DOHH2 (cell line): ENCODE measurements around the gene PLEKHM3.

Source experiments
- H3F3A ChIP-seq: fragments of 200-600 bp; sonication (generic), shearing (Covaris generic); 2 replicates; pipeline ENCODE4 v1.6.0; 2016; ENCODE audit warnings: antibody characterized with exemption, mild to moderate bottlenecking; ENCODE audit not compliant: control insufficient read depth, insufficient read depth
- H3K27ac ChIP-seq: fragments of 200-600 bp; sonication (generic); 2 replicates; pipeline ENCODE4 v1.5.1; 2014; ENCODE audit warnings: low read depth, mild to moderate bottlenecking, low read length, moderate library complexity
- H3K27me3 ChIP-seq: fragments of 200-600 bp; sonication (generic); 2 replicates; pipeline ENCODE4 v1.6.1; 2014; ENCODE audit warnings: mild to moderate bottlenecking, low read length, mixed read lengths; ENCODE audit not compliant: control insufficient read depth
- H3K36me3 ChIP-seq: fragments of 200-600 bp; sonication (generic); 2 replicates; pipeline ENCODE4 v1.6.1; 2014; ENCODE audit warnings: mild to moderate bottlenecking, low read length, moderate library complexity, mixed read lengths; ENCODE audit not compliant: control insufficient read depth
- H3K4me1 ChIP-seq: fragments of 200-600 bp; sonication (generic); 2 replicates; pipeline ENCODE4 v1.6.1; 2014; ENCODE audit warnings: mild to moderate bottlenecking, low read length, mixed read lengths; ENCODE audit not compliant: control insufficient read depth
- H3K4me2 ChIP-seq: fragments of 200-600 bp; sonication (generic); 2 replicates; pipeline ENCODE4 v1.6.0; 2014; ENCODE audit warnings: mild to moderate bottlenecking, low read length, moderate library complexity
- H3K4me3 ChIP-seq: fragments of 200-600 bp; sonication (generic); 2 replicates; pipeline ENCODE4 v1.5.1; 2014; ENCODE audit warnings: mild to moderate bottlenecking, low read length, mixed read lengths
- H3K79me2 ChIP-seq: fragments of 200-600 bp; sonication (generic); 2 replicates; pipeline ENCODE4 v1.6.1; 2014; ENCODE audit warnings: mild to moderate bottlenecking, low read length, mixed read lengths; ENCODE audit not compliant: control insufficient read depth
- H3K9me2 ChIP-seq: fragments of 200-600 bp; sonication (generic); replicated peaks from 2 replicates; pipeline ENCODE4 v1.6.1; 2014; ENCODE audit warnings: mild to moderate bottlenecking, low read length, mixed read lengths; ENCODE audit not compliant: control insufficient read depth
- H3K9me3 ChIP-seq: fragments of 200-600 bp; sonication (generic); 2 replicates; pipeline ENCODE4 v1.6.1; 2014; ENCODE audit warnings: antibody characterized with exemption, low read length, mixed read lengths; ENCODE audit not compliant: control insufficient read depth, insufficient read depth
- H4K20me1 ChIP-seq: fragments of 200-600 bp; sonication (generic); 2 replicates; pipeline ENCODE4 v1.6.0; 2014; ENCODE audit warnings: low read depth, mild to moderate bottlenecking, antibody characterized with exemption, low read length, moderate library complexity; ENCODE audit not compliant: control insufficient read depth, insufficient read depth
- EZH2phosphoT487 ChIP-seq: fragments of 200-600 bp; sonication (generic); IDR thresholded peaks from 2 replicates; pipeline ENCODE4 v1.6.1; 2017; ENCODE audit warnings: borderline replicate concordance, mild to moderate bottlenecking, antibody characterized with exemption, low read length, moderate library complexity, mixed read lengths
- TF ChIP-seq, protein P1 (sequence below): fragments of 200-600 bp; sonication (generic); IDR thresholded peaks from one replicate; pipeline ENCODE4 v1.5.1; 2014; ENCODE audit warnings: antibody characterized with exemption, mild to moderate bottlenecking, low read depth, low read length; ENCODE audit not compliant: poor library complexity, severe bottlenecking

Gene PLEKHM3

DNA sequence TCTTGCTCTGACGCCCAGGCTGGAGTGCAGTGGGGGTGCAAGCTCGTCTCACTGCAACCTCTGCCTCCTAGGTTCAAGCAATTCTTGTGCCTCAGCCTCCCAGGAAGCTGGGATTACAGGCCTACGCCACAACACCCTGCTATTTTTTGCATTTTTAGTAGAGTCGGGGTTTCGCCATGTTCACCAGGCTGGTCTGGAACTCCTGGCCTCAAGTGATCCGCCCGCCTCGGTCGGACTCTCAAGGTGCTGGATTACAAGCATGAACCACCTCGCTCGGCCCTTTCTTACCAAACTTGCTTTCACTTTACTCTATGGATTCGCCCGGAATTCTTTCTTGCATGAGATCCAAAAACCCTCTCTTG, 252.5 kb downstream of the PLEKHM3 start:
- Histone ChIP-seq H3K4me2 (no peak overlapping the region), H3K9me2 (no peaks in the 10 kb centered on the region), H3K27me3 (peaks cover 31% of the 10 kb centered on the region)

DNA sequence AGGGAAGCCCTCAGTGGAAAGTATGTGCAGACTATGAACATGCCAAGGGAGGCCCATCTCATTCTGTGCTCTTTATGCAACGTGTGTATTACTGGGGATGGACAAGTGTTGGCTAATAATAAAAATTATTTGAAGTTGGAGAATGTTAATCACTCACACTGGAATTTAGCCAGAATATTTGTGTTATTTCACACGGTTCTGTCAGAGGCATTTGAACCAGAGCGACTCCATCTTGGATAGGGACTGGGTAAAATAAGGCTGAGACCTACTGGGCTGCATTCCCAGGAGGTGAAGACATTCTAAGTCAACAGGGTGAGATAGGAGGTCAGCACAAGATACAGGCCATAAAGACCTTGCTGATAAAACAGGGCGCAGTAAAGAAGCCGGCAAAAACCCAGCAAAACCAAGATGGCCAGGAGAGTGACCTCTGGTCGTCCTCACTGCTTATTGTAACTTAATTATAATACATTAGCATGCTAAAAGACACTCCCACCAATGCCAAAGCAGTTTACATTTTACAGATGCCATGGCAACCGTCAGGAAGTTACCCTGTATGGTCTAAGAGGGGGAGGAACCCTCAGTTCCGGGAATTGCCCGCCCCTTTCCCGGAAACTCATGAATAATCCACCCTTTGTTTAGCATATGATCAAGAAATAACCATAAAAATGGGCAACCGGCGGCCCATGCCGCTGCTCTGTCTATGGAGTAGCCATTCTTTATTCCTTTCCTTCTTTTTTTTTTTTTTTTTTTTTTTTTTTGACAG, 253.1 kb downstream of the PLEKHM3 start:
- Histone ChIP-seq H3K4me1 (peaks cover 26% of the 10 kb centered on the region), H3K9me2 (no peaks in the 10 kb centered on the region), H4K20me1 (no peaks in the 10 kb centered on the region), H3K27me3 (peaks cover 37% of the 10 kb centered on the region), H3F3A (no peaks in the 10 kb centered on the region), H3K9me3 (no peaks in the 10 kb centered on the region), H3K36me3 (no peaks in the 10 kb centered on the region), H3K4me2 (no peak overlapping the region), H3K27ac (no peak overlapping the region), H3K79me2 (no peaks in the 10 kb centered on the region), H3K4me3 (no peak overlapping the region)
- TF ChIP-seq EZH2phosphoT487: no peak
- TF ChIP-seq, protein P1, sequence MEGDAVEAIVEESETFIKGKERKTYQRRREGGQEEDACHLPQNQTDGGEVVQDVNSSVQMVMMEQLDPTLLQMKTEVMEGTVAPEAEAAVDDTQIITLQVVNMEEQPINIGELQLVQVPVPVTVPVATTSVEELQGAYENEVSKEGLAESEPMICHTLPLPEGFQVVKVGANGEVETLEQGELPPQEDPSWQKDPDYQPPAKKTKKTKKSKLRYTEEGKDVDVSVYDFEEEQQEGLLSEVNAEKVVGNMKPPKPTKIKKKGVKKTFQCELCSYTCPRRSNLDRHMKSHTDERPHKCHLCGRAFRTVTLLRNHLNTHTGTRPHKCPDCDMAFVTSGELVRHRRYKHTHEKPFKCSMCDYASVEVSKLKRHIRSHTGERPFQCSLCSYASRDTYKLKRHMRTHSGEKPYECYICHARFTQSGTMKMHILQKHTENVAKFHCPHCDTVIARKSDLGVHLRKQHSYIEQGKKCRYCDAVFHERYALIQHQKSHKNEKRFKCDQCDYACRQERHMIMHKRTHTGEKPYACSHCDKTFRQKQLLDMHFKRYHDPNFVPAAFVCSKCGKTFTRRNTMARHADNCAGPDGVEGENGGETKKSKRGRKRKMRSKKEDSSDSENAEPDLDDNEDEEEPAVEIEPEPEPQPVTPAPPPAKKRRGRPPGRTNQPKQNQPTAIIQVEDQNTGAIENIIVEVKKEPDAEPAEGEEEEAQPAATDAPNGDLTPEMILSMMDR: no peak

More for the DNA sequence above, 252.5 kb downstream of the PLEKHM3 start:
- no peak for TF ChIP-seq EZH2phosphoT487
- TF ChIP-seq, protein P1: no peak
- Histone ChIP-seq H3K79me2 (no peaks in the 10 kb centered on the region), H3F3A (no peaks in the 10 kb centered on the region), H3K9me3 (no peaks in the 10 kb centered on the region), H4K20me1 (no peaks in the 10 kb centered on the region), H3K4me1 (peaks cover 24% of the 10 kb centered on the region), H3K27ac (no peak overlapping the region), H3K4me3 (no peak overlapping the region), H3K36me3 (no peaks in the 10 kb centered on the region)

DNA sequence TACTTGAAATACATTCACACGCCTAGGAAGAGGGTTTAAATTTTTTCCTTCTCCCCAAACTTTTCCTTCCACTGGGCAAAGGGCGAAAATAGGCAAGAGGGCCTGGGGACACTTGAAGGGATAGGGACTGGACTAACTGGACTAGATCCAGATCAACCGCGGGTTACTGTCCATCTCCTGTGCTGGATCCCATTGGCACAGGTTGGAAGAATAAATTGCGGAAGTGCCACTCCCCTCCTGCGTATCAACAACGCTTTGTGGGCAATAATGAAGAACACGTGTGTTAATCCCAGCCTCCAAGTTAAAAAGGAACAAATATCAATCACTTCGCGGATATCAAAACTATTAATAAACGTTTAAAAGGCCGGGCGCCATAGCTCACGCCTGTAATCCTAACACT, 253.9 kb downstream of the PLEKHM3 start:
- no peaks in the 10 kb centered on the region; the same call in 1 of the 2 replicates for H3F3A ChIP-seq
- TF ChIP-seq, protein P1: no peak
- no peak for TF ChIP-seq EZH2phosphoT487
- H3K27ac ChIP-seq: no peak overlapping the region
- H3K9me3 ChIP-seq: no peaks in the 10 kb centered on the region
- no peaks in the 10 kb centered on the region for H3K36me3 ChIP-seq
- no peaks in the 10 kb centered on the region for H3K9me2 ChIP-seq
- H3K79me2 ChIP-seq: no peaks in the 10 kb centered on the region
- no peaks in the 10 kb centered on the region for H4K20me1 ChIP-seq
- H3K4me1 ChIP-seq: peaks cover 34% of the 10 kb centered on the region
- no peak overlapping the region for H3K4me2 ChIP-seq
- peaks cover 45% of the 10 kb centered on the region for H3K27me3 ChIP-seq
- H3K4me3 ChIP-seq: no peak overlapping the region
